Ascending aorta (tissue), 2 donors: ENCODE results near the gene GRM7. TPM values are rescaled to one million over a fixed set of nuclear protein-coding genes. Genes with fewer than 3 reads are reported as not detected.

ENCODE experiments used
- DNase-seq, 2 donors: peaks; one replicate each; pipeline ENCODE4 v3.0.0-alpha.2; 2019; ENCODE audit warnings: low spot score in 2 of 2
- H3K27ac ChIP-seq, 2 donors: fragments of 200-600 bp; sonication (generic); one replicate each; pipeline ENCODE4 v1.5.1; 2016 to 2017; ENCODE audit warnings: mild to moderate bottlenecking in 1 of 2
- H3K27me3 ChIP-seq: fragments of 200-600 bp; sonication (generic); one replicate; pipeline ENCODE4 v1.5.1; 2017
- H3K36me3 ChIP-seq, 2 donors: fragments of 200-600 bp; sonication (generic); one replicate each; pipeline ENCODE4 v1.5.1; 2016
- H3K4me1 ChIP-seq, 2 donors: fragments of 200-600 bp; sonication (generic); one replicate each; pipeline ENCODE4 v1.5.1; 2016 to 2017; ENCODE audit warnings: mild to moderate bottlenecking in 1 of 2
- H3K4me3 ChIP-seq, 2 donors: fragments of 200-600 bp; sonication (generic); one replicate each; pipeline ENCODE4 v1.5.1; 2016 to 2017; ENCODE audit warnings: mild to moderate bottlenecking in 1 of 2
- H3K9me3 ChIP-seq, 2 donors: fragments of 200-600 bp; sonication (generic); one replicate each; pipeline ENCODE4 v1.5.1; 2016
- intact Hi-C: fragments of 100-400 bp; cut with DNase I; formaldehyde crosslinking; loops from one replicate; pipeline ENCODE4 v1.15.1; 2023
- total RNA-seq: library from RNA; depleted of rRNA; stranded (reverse); fragments of >200 nt; gene quantifications from one replicate; pipeline ENCODE4 v1.1.0, GENCODE V29; 2016
- TF ChIP-seq, protein P1 (sequence below), 3 experiments: fragments of 200-600 bp in 2 of 3; fragments of 450-650 bp in 1 of 3; sonication (generic) in 2 of 3; IDR thresholded peaks; one replicate each; pipeline ENCODE4 v1.5.1; 2016 to 2019; ENCODE audit warnings: antibody characterized with exemption in 3 of 3, mild to moderate bottlenecking in 1 of 3, moderate library complexity in 1 of 3

GRM7 gene
- total RNA-seq, 1 donor from 2014 or later: 4.8 TPM

DNA sequence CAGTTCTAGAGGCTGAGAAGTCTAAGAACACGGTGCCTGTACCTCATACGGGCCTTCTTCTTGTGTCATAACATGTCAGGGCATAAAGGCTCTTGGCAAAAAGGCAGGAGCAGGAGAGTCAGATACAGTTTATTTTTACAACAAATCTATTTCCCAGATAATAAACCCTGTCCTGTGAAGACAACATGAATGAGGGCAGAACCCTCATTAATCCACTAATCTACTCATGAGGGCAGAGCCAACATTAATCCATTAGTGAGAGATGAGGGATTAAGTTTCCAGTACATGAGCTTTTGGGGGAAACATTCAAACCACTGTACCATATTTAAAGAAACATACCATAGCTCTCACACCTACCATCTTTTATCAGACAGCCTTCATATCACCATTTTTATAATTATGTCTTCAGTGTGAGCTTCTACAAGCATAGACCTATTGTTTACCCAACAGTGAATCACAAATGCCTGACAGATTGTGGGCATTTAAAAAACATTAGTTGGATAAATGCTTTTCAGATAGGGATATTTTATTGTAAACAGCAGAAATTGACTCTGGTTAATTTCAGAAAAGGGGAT is 645.8 kb downstream of the GRM7 start:
- Histone ChIP-seq H3K36me3 (no peaks in the 10 kb centered on the region), H3K4me3 (no peak overlapping the region), H3K4me1 (peaks cover 8 to 19% of the 10 kb centered on the region in 2 donors), H3K27ac (peak overlapping the region; percentile 63 to 70), H3K9me3 (peaks cover 0 to 11% of the 10 kb centered on the region in 2 donors), H3K27me3 (no peaks in the 10 kb centered on the region)
- intact Hi-C loops: no loop called here
- TF ChIP-seq, protein P1, sequence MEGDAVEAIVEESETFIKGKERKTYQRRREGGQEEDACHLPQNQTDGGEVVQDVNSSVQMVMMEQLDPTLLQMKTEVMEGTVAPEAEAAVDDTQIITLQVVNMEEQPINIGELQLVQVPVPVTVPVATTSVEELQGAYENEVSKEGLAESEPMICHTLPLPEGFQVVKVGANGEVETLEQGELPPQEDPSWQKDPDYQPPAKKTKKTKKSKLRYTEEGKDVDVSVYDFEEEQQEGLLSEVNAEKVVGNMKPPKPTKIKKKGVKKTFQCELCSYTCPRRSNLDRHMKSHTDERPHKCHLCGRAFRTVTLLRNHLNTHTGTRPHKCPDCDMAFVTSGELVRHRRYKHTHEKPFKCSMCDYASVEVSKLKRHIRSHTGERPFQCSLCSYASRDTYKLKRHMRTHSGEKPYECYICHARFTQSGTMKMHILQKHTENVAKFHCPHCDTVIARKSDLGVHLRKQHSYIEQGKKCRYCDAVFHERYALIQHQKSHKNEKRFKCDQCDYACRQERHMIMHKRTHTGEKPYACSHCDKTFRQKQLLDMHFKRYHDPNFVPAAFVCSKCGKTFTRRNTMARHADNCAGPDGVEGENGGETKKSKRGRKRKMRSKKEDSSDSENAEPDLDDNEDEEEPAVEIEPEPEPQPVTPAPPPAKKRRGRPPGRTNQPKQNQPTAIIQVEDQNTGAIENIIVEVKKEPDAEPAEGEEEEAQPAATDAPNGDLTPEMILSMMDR (IDR thresholded peaks at IDR 0.05): no peak
- no peak for DNase-seq

DNA sequence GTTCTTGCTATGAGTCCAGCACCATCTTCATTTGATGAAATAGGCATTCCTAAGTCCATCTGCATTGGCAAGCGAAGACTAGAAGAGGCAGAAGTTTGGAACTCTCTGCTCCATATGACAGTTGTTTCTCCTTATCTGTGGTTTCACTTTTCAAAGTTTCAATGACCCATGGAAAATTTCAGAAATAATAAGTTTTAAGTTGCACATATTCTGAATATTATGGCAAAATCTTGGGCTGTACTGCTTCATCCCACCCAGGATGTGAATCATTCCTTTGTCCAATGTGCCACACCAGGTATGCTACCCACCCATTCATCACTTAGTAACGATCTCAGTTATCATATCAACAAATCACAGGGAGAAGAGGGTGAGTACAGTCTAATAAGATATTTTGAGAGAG is 647.9 kb downstream of the GRM7 start:
- no peak overlapping the region for H3K4me3 ChIP-seq
- H3K27me3 ChIP-seq: no peaks in the 10 kb centered on the region
- DNase-seq: no peak
- no peak overlapping the region for H3K27ac ChIP-seq
- peaks cover 0 to 7% of the 10 kb centered on the region in 2 donors for H3K9me3 ChIP-seq
- TF ChIP-seq, protein P1 (IDR thresholded peaks at IDR 0.05): no peak
- intact Hi-C loops: no loop called here
- H3K4me1 ChIP-seq: peaks cover 8 to 19% of the 10 kb centered on the region in 2 donors
- no peaks in the 10 kb centered on the region for H3K36me3 ChIP-seq

DNA sequence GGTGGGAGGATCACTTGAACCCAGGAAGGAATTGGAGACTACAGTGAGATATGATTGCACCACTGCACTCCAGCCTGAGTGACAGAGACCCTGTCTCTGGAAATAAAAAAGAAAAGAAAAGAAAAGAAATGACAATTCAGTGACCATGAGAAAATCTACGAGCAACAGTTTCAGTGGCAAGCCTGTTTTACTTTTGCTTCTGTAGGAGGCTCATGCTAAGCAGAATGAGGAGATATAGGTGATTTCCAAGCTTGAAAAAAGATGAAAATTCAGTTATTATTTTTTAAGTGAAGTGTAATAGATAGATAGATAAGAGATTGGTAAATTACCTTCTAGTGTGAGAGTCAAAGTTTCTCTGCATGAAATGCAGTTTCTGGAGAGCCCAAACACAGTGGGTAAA is 651.1 kb downstream of the GRM7 start:
- H3K27me3 ChIP-seq: no peaks in the 10 kb centered on the region
- no peak overlapping the region for H3K27ac ChIP-seq
- H3K9me3 ChIP-seq: no peaks in the 10 kb centered on the region
- H3K4me1 ChIP-seq: peaks cover 0 to 2% of the 10 kb centered on the region in 2 donors
- DNase-seq: no peak
- no peaks in the 10 kb centered on the region for H3K36me3 ChIP-seq
- TF ChIP-seq, protein P1 (IDR thresholded peaks at IDR 0.05): no peak
- no peak overlapping the region for H3K4me3 ChIP-seq
- intact Hi-C loops: no loop called here

DNA sequence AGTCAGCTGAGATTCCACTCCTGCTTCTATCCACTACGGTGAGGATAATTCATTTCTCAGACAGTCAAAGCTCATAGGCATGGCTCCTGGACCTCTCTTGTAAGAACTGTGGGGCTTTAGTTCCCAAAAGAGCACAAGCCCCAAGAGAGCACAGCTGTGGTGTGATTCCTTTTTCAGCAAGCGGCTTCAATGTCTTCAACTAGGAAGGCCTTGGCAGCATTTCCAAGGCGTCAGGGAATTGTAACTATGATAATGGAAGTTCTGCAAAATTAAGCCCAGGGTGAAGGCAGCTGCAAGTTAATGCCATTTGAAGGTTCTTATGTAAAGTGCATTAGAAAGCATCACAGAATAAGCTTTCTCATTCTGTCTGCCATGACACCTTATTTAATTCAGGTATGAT is 657.1 kb downstream of the GRM7 start:
- no peak overlapping the region for H3K27ac ChIP-seq
- intact Hi-C loops: no loop called here
- peaks cover 0 to 10% of the 10 kb centered on the region in 2 donors for H3K4me1 ChIP-seq
- H3K4me3 ChIP-seq: no peak overlapping the region
- H3K9me3 ChIP-seq: no peaks in the 10 kb centered on the region
- no peaks in the 10 kb centered on the region for H3K36me3 ChIP-seq
- no peak for DNase-seq
- no peaks in the 10 kb centered on the region for H3K27me3 ChIP-seq
- TF ChIP-seq, protein P1 (IDR thresholded peaks at IDR 0.05): no peak

DNA sequence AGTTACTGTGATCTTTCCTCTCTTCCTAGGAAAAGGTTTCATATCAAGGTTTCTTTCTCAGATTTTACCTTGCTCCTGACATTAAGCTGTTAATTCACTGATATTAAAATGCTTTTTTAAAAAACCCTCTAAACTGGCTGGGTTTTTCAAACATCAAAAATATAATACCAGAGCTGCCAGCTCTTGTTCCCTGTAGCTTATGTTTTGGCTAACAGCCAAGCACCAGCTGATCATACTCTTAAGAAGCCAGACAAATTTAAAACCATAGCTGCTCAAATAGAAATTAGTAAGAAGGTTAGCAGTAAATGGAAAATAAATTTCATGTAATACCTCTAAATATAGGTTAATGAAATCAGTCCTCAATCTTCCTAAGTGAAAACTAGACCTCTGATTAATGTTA is 657.5 kb downstream of the GRM7 start:
- intact Hi-C loops: no loop called here
- TF ChIP-seq, protein P1 (IDR thresholded peaks at IDR 0.05): no peak
- no peaks in the 10 kb centered on the region for H3K36me3 ChIP-seq
- no peaks in the 10 kb centered on the region for H3K9me3 ChIP-seq
- no peak overlapping the region for H3K27ac ChIP-seq
- no peak for DNase-seq
- no peaks in the 10 kb centered on the region for H3K27me3 ChIP-seq
- H3K4me3 ChIP-seq: no peak overlapping the region
- H3K4me1 ChIP-seq: peaks cover 0 to 10% of the 10 kb centered on the region in 2 donors

DNA sequence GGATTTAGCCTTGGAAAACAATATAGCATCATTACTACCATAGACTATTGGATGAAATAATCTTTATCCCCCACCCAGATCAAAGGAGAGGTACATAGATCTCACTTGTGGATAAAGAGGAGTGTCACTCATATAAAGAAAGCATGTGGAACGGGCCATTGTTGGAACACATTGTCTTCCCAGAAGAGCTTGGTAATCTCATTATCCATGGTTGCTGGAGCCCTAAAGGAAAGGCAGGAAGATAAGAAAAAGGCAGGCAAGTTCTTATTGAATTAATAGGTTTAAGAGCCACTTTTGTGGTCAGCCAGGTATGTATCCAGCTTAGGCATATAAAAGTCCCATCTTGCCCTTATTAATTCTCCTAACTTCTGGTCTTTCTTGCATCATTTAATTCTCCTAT is 659.1 kb downstream of the GRM7 start:
- intact Hi-C loops: no loop called here
- no peak for DNase-seq
- peaks cover 0 to 5% of the 10 kb centered on the region in 2 donors for H3K9me3 ChIP-seq
- no peaks in the 10 kb centered on the region for H3K36me3 ChIP-seq
- no peak overlapping the region for H3K4me3 ChIP-seq
- TF ChIP-seq, protein P1 (IDR thresholded peaks at IDR 0.05): no peak
- peaks cover 0 to 10% of the 10 kb centered on the region in 2 donors for H3K4me1 ChIP-seq
- H3K27me3 ChIP-seq: no peaks in the 10 kb centered on the region
- H3K27ac ChIP-seq: no peak overlapping the region
